Dermis lymphatic vessel endothelial cell (primary cell): ENCODE measurements around the gene CD302. TPM values are rescaled to one million over a fixed set of nuclear protein-coding genes. Genes with fewer than 3 reads are reported as not detected.

Experiments
- total RNA-seq: library from RNA; depleted of rRNA; stranded (reverse); fragments of >200 nt; gene quantifications from 2 replicates; pipeline ENCODE4 v1.2.1, GENCODE V29; 2014

Gene CD302, protein sequence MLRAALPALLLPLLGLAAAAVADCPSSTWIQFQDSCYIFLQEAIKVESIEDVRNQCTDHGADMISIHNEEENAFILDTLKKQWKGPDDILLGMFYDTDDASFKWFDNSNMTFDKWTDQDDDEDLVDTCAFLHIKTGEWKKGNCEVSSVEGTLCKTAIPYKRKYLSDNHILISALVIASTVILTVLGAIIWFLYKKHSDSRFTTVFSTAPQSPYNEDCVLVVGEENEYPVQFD
- total RNA-seq: 13.1 and 15.2 TPM in 2 replicates

DNA sequence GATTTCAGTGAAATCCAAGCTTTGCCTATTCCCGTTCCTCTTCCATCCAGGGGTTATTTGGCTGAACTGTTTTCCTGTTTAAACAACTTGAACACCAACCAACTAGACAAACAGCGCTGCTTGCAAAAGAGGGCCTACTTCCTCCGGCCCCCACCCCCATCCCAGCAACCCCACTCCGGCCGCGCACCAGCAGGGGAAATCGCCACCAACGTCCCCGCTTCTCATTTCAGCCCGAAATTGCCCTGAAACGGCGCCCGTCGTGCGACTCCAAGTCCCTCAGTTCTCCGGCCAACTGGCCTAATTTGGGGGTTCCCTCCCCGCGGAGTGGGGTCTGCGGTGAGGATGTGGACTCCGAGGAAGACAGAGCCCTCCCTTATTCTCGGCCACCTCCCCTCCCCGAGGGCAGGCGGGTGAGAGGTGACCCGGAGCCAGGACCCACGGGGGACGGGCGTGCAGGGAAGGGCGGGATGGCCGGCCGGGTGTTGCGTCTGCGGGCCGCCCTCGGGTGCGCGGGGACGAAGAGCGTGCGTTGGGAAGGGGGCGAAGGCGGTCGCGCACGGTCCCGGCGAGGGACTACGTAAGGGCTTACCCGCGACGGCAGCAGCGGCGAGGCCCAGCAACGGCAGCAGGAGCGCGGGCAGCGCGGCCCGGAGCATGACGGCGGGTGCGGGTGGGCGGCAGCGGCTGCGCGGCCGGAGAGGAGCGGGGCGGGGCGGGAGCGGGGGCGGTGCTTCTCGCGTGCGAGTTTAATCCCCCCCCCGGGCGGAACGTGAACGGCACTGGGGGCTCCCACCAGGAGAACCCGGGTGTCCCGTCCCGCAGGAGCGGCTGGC, at the start of gene CD302:
TSS of gene CD302 (minus strand) at position 666 of the 833 bp plus-strand sequence. CDS start at position 656, 10 bp downstream.

Other genes starting within 250 kb of the CD302 start
- 68.8 and 108 TPM in 2 replicates for gene BAZ2B, start 181.7 kb downstream of the CD302 start, total RNA-seq
- gene MARCHF7, start 85.7 kb downstream of the CD302 start, total RNA-seq: 86.0 and 133 TPM in 2 replicates
- gene LY75, start 106.5 kb upstream of the CD302 start, total RNA-seq: 5.0 and 14.2 TPM in 2 replicates